ENCODE results near the gene NTSR2. TPM values are rescaled to one million over a fixed set of nuclear protein-coding genes. Genes with fewer than 3 reads are reported as not detected.

Gene NTSR2
- total and polyA plus RNA-seq, 2 of the 8 experiments (the other 6 are each of a cell fraction or from before 2014, with no cell fraction given), result 0.05 TPM; not detected in 1

- Histone ChIP-seq H4K5ac (ENCODE audit: insufficient read length, low read depth, low read length) (no peak overlapping the region), H2BK20ac (ENCODE audit: low read length) (no peak overlapping the region), H2AK5ac (ENCODE audit: low read depth, low read length) (no peak overlapping the region), H3K4me1 (replicated peaks in 1 of 4; ENCODE audit: control insufficient read depth in 3 of 4, insufficient read depth in 4 of 4, low read length in 3 of 4) (no peaks in the 10 kb centered on the region), H3K27ac (ENCODE audit: low read depth, low read length) (no peak overlapping the region), H3K4ac (replicated peaks; ENCODE audit: insufficient read length, low read depth, low read length) (no peak overlapping the region), H2BK5ac (ENCODE audit: low read depth, low read length) (no peak overlapping the region), H3K79me2 (ENCODE audit: control insufficient read depth in 1 of 2, insufficient read depth in 2 of 2, low read length in 2 of 2) (no peaks in the 10 kb centered on the region), H3K4me3 (ENCODE audit: extremely low read depth in 1 of 4, insufficient read depth in 2 of 4, low read depth in 3 of 4, low read length in 4 of 4) (no peak overlapping the region), H3K23ac (ENCODE audit: insufficient read length) (no peak overlapping the region), H2BK15ac (ENCODE audit: low read length) (no peak overlapping the region), H4K20me1 (replicated peaks in 1 of 2; ENCODE audit: control insufficient read depth in 1 of 2, insufficient read depth in 2 of 2, low read length in 2 of 2) (no peaks in the 10 kb centered on the region), H3K36me3 (ENCODE audit: control insufficient read depth in 2 of 4, insufficient read depth in 4 of 4, low read length in 3 of 4) (no peaks in the 10 kb centered on the region), H3K23me2 (ENCODE audit: low read depth, low read length) (no peaks in the 10 kb centered on the region), H2AFZ (ENCODE audit: low read length) (no peak overlapping the region), H3K56ac (replicated peaks; ENCODE audit: insufficient read length, low read depth, low read length) (no peak overlapping the region), H4K91ac (replicated peaks; ENCODE audit: insufficient read length, low read length) (no peak overlapping the region), H3K79me1 (ENCODE audit: low read depth, low read length) (no peaks in the 10 kb centered on the region), H2BK120ac (replicated peaks; ENCODE audit: low read depth, low read length) (no peak overlapping the region), H2BK12ac (ENCODE audit: low read depth, low read length) (no peak overlapping the region), H4K8ac (ENCODE audit: extremely low read depth, insufficient read depth, low read length) (no peak overlapping the region), H3K4me2 (ENCODE audit: insufficient read depth in 1 of 2, low read depth in 2 of 2, low read length in 2 of 2) (no peak overlapping the region), H3K9ac (replicated peaks in 1 of 4; ENCODE audit: extremely low read depth in 1 of 4, low read depth in 3 of 4, low read length in 3 of 4) (no peak overlapping the region), H3K14ac (ENCODE audit: insufficient read length) (no peak overlapping the region), H3K18ac (ENCODE audit: extremely low read depth, low read length) (no peak overlapping the region), H3K9me3 (ENCODE audit: insufficient read depth in 2 of 2, low read depth in 1 of 2, low read length in 1 of 2) (peaks cover 0 to 3% of the 10 kb centered on the region in 2 experiments; a peak in 2 of 4 replicates), H3K27me3 (replicated peaks in 1 of 4; ENCODE audit: control insufficient read depth in 3 of 4, extremely low read depth in 1 of 4, insufficient read depth in 3 of 4, low read length in 3 of 4) (no peaks in the 10 kb centered on the region)
- FAIRE-seq (no peak), DNase-seq (ENCODE audit: low read depth in 1 of 2, low spot score in 2 of 2) (no peak)
- TF ChIP-seq TAF1 (IDR thresholded peaks at IDR 0.05; ENCODE audit: low read depth, low read length), result no peak
- TF ChIP-seq SIN3A (conservative IDR thresholded peaks at IDR 0.05 in 1 of 2, IDR thresholded peaks at IDR 0.05 in 1 of 2; ENCODE audit: low read depth in 1 of 2, low read length in 2 of 2), result no peak
- TF ChIP-seq EZH2 (IDR thresholded peaks at IDR 0.05; ENCODE audit: low read depth, low read length, severe bottlenecking), result no peak
- no peak for TF ChIP-seq ATF3 (IDR thresholded peaks at IDR 0.05; ENCODE audit: insufficient read depth, low read depth, low read length)
- TF ChIP-seq POLR2A (IDR thresholded peaks at IDR 0.05; ENCODE audit: control extremely low read depth in 1 of 2, low read depth in 2 of 2, low read length in 2 of 2), result no peak
- no peak for TF ChIP-seq CHD1 (IDR thresholded peaks at IDR 0.05; ENCODE audit: low read depth, low read length)
- no peak for TF ChIP-seq CBX8 (IDR thresholded peaks at IDR 0.05; ENCODE audit: borderline replicate concordance, low read depth, low read length)
- TF ChIP-seq EP300 (IDR thresholded peaks at IDR 0.05; ENCODE audit: borderline replicate concordance in 1 of 2, low read depth in 2 of 2, low read length in 2 of 2), result no peak
- TF ChIP-seq CBX5 (IDR thresholded peaks at IDR 0.05; ENCODE audit: low read depth, low read length), result no peak
- no peak for TF ChIP-seq MAFK (IDR thresholded peaks at IDR 0.05; ENCODE audit: low read depth, low read length)
- no peak for TF ChIP-seq MAX (IDR thresholded peaks at IDR 0.05)
- WGBS, 2 experiments (ENCODE audit: extremely low coverage in 1 of 2, insufficient coverage in 1 of 2, insufficient read length in 1 of 2, insufficient replicate concordance in 2 of 2, low coverage in 1 of 2, low lambda C conversion rate in 2 of 2, missing lambda C conversion rate in 1 of 2), result 92% methylated on average over 8 of the region's 8 CpGs; no CpG with 5 or more reads in 1 of the 2 experiments
- ChIA-PET POLR2A (ENCODE audit: partially characterized antibody) (interaction anchor here (1.0 kb wide), 1 partner anchor 38 kb away, joined by 3 read pairs; the partner anchor contains the start of gene LPIN1), CTCF (ENCODE audit: partially characterized antibody) (interaction anchor here (0.7 to 2.2 kb wide), 4 partner anchors 13 to 21 kb away, joined by 3 to 7 read pairs (median 3); no protein-coding TSS in a partner anchor)
These were observed 39.3 kb upstream of the NTSR2 start for GRCh38 chr2:11709293-11709692.
